Measurements from ENCODE around the gene PIH1D1. TPM values are rescaled to one million over a fixed set of nuclear protein-coding genes. Genes with fewer than 3 reads are reported as not detected.

The PIH1D1 gene
- total RNA-seq, 1 experiment from 2014 or later = 116 TPM

- Mint-ChIP-seq H3K9me3 (ENCODE audit: unreplicated experiment) (no peaks in the 10 kb centered on the region), H3K4me3 (ENCODE audit: unreplicated experiment) (no peak overlapping the region), H3K27me3 (ENCODE audit: insufficient read depth, unreplicated experiment) (peaks cover 38% of the 10 kb centered on the region), H3K4me1 (ENCODE audit: insufficient read depth, unreplicated experiment) (no peaks in the 10 kb centered on the region), H3K27ac (ENCODE audit: low read depth, unreplicated experiment) (no peak overlapping the region), H3K36me3 (ENCODE audit: insufficient read depth, unreplicated experiment) (no peaks in the 10 kb centered on the region)
- no TSS peak for BruUV-seq (replicated peaks)
- ChIA-PET CTCF (interaction anchor here (1.0 kb wide), 1 partner anchor 207 kb away, joined by 3 read pairs; no protein-coding TSS in a partner anchor), POLR2A (no interaction called here)
- DNase-seq (ENCODE audit: unreplicated experiment) = no peak
- TF ChIP-seq CTCF (IDR thresholded peaks at IDR 0.05; ENCODE audit: unreplicated experiment) = no peak
- intact Hi-C loops (cut with micrococcal nuclease) = no loop called here
These were observed 19.2 kb downstream of the PIH1D1 start for GRCh38 chr19:49432141-49433073.

- ChIA-PET POLR2A (no interaction called here), CTCF (interaction anchor here (1.0 kb wide), 1 partner anchor 206 kb away, joined by 3 read pairs; no protein-coding TSS in a partner anchor)
- H3K9me3 Mint-ChIP-seq (ENCODE audit: unreplicated experiment) = no peaks in the 10 kb centered on the region
- H3K4me1 Mint-ChIP-seq (ENCODE audit: insufficient read depth, unreplicated experiment) = no peaks in the 10 kb centered on the region
- H3K36me3 Mint-ChIP-seq (ENCODE audit: insufficient read depth, unreplicated experiment) = no peaks in the 10 kb centered on the region
- no peak overlapping the region for H3K27ac Mint-ChIP-seq (ENCODE audit: low read depth, unreplicated experiment)
- no TSS peak for BruUV-seq (replicated peaks)
- intact Hi-C loops (cut with micrococcal nuclease) = no loop called here
- no peak overlapping the region for H3K4me3 Mint-ChIP-seq (ENCODE audit: unreplicated experiment)
- no peak for TF ChIP-seq CTCF (IDR thresholded peaks at IDR 0.05; ENCODE audit: unreplicated experiment)
- no peak for DNase-seq (ENCODE audit: unreplicated experiment)
- peaks cover 38% of the 10 kb centered on the region for H3K27me3 Mint-ChIP-seq (ENCODE audit: insufficient read depth, unreplicated experiment)
These were observed 20.3 kb downstream of the PIH1D1 start for GRCh38 chr19:49431330-49431749.

GRCh38 chr19:49430678-49431329, 20.8 kb downstream of the PIH1D1 start:
- peak; percentile 15 for TF ChIP-seq CTCF (IDR thresholded peaks at IDR 0.05; ENCODE audit: unreplicated experiment)
- Mint-ChIP-seq H3K36me3 (ENCODE audit: insufficient read depth, unreplicated experiment) (no peaks in the 10 kb centered on the region), H3K27me3 (ENCODE audit: insufficient read depth, unreplicated experiment) (peaks cover 43% of the 10 kb centered on the region), H3K4me1 (ENCODE audit: insufficient read depth, unreplicated experiment) (no peaks in the 10 kb centered on the region), H3K9me3 (ENCODE audit: unreplicated experiment) (no peaks in the 10 kb centered on the region), H3K4me3 (ENCODE audit: unreplicated experiment) (no peak overlapping the region), H3K27ac (ENCODE audit: low read depth, unreplicated experiment) (no peak overlapping the region)
- intact Hi-C loops (cut with micrococcal nuclease) = loop anchor here (1.0 kb wide), 1 partner anchor 39 kb away; no protein-coding TSS in a partner anchor
- ChIA-PET CTCF (interaction anchor here (1.0 kb wide), 1 partner anchor 205 kb away, joined by 3 read pairs; no protein-coding TSS in a partner anchor), POLR2A (no interaction called here)
- BruUV-seq (replicated peaks) = no TSS peak
- peak; percentile 38 for DNase-seq (ENCODE audit: unreplicated experiment)

GRCh38 chr19:49430172-49430677, 21.4 kb downstream of the PIH1D1 start:
- POLR2A ChIA-PET = interaction anchor here (0.6 to 1.0 kb wide), 2 partner anchors 13 to 336 kb away, joined by 3 to 4 read pairs; no protein-coding TSS in a partner anchor
- Mint-ChIP-seq H3K27ac (ENCODE audit: low read depth, unreplicated experiment) (no peak overlapping the region), H3K27me3 (ENCODE audit: insufficient read depth, unreplicated experiment) (peaks cover 48% of the 10 kb centered on the region), H3K9me3 (ENCODE audit: unreplicated experiment) (no peaks in the 10 kb centered on the region), H3K4me1 (ENCODE audit: insufficient read depth, unreplicated experiment) (no peaks in the 10 kb centered on the region), H3K36me3 (ENCODE audit: insufficient read depth, unreplicated experiment) (no peaks in the 10 kb centered on the region), H3K4me3 (ENCODE audit: unreplicated experiment) (no peak overlapping the region)
- DNase-seq (ENCODE audit: unreplicated experiment) = no peak
- BruUV-seq (replicated peaks) = no TSS peak
- intact Hi-C loops (cut with micrococcal nuclease) = loop anchor here (1.0 kb wide), 1 partner anchor 38 kb away; no protein-coding TSS in a partner anchor
- CTCF ChIA-PET = no interaction called here
- TF ChIP-seq CTCF (IDR thresholded peaks at IDR 0.05; ENCODE audit: unreplicated experiment) = no peak

Measured in MCF 10A (cell line).